IPS-NIHi11 (cell line): ENCODE results near the gene CABCOCO1.

Experiments used
- DNase-seq: peaks from one replicate; pipeline ENCODE4 v3.0.0; 2012; ENCODE audit warnings: mixed read lengths, low spot score

Gene CABCOCO1

GRCh38 chr10:61815496-61815895, 152.8 kb downstream of the CABCOCO1 start:
- DNase-seq: no peak
